Ovary (tissue), 9 donors: ENCODE measurements around the gene VIPR2. TPM values are rescaled to one million over a fixed set of nuclear protein-coding genes. Genes with fewer than 3 reads are reported as not detected.

ENCODE experiments used
- DNase-seq, 5 donors: peaks; one replicate each; pipeline ENCODE4 v3.0.0-alpha.2; 2019 to 2020
- H3K27ac ChIP-seq, 2 donors: fragments of 200-600 bp; one replicate each; pipeline versions ENCODE4 v1.5.1 to v1.8.0; 2019 to 2022
- H3K27me3 ChIP-seq: fragments of 200-600 bp; one replicate; pipeline ENCODE4 v1.8.0; 2022
- H3K36me3 ChIP-seq: fragments of 200-600 bp; sonication (generic); one replicate; pipeline ENCODE4 v1.5.1; 2019
- H3K4me1 ChIP-seq: one replicate; pipeline ENCODE4 v1.8.1; 2013; ENCODE audit warnings: mild to moderate bottlenecking, moderate library complexity; ENCODE audit not compliant: insufficient read depth
- H3K4me3 ChIP-seq: fragments of 200-600 bp; sonication (generic); one replicate; pipeline ENCODE4 v1.5.1; 2017
- H3K9me3 ChIP-seq, 2 donors: fragments of 200-600 bp in 1 of 2; sonication (generic) in 1 of 2; one replicate each; pipeline versions ENCODE4 v1.5.1 to v1.8.1; 2013 to 2019; ENCODE audit warnings: mild to moderate bottlenecking in 1 of 2, moderate library complexity in 1 of 2
- CTCF ChIP-seq, 3 donors: fragments of 450-650 bp in 2 of 3; fragments of 200-600 bp in 1 of 3; IDR thresholded peaks; one replicate each; pipeline versions ENCODE4 v1.5.1 to v1.8.0; 2016 to 2022; ENCODE audit warnings: antibody characterized with exemption in 3 of 3, mild to moderate bottlenecking in 1 of 3
- EP300 ChIP-seq: sonication (generic); formaldehyde crosslinking; IDR thresholded peaks from one replicate; pipeline ENCODE4 v1.6.1; 2017; ENCODE audit warnings: antibody characterized with exemption
- POLR2A ChIP-seq: fragments of 450-650 bp; IDR thresholded peaks from one replicate; pipeline ENCODE4 v1.6.1; 2017; ENCODE audit warnings: antibody characterized with exemption, mild to moderate bottlenecking, moderate library complexity
- WGBS, 3 donors: extraction: QIAGEN DNeasy Blood & Tissue Kit in 1 of 3; methylation state at CpG; one replicate each; pipeline versions ENCODE4 v1.1.5 to v1.1.7; 2013 to 2017; 5-methylcytosine and 5-hydroxymethylcytosine counted together
- intact Hi-C, 4 donors: fragments of 100-400 bp; cut with DNase I; formaldehyde crosslinking; loops; one replicate each; pipeline versions ENCODE4 v1.11.0 to v1.15.1; 2022 to 2023
- polyA plus RNA-seq, 2 donors: library from polyadenylated mRNA; stranded (reverse); fragments of 200-250 nt in 1 of 2; fragments of 350-450 nt in 1 of 2; fragmentation: Illumina TruSeq in 1 of 2; extraction: RNeasy Lipid Tissue Mini Kit (QIAGEN cat#74804) in 1 of 2; gene quantifications; one replicate each; pipeline ENCODE4 v1.2.3, GENCODE V29; 2013 to 2014
- total RNA-seq, 7 donors: library from RNA; depleted of rRNA in 2 of 7; stranded (reverse); fragments of >200 nt in 2 of 7; fragmentation: NEBNext Ultra II Directional in 3 of 7; extraction: Animal tissue kit (Norgen Biotek cat#: 25700) in 3 of 7; gene quantifications; one replicate each; pipeline versions ENCODE4 v1.1.0 to v1.2.4, GENCODE V29; 2016 to 2023
- donor health status: DM: no; HTN: no; CAD: no; lungs with moderate emphysema.
- donor health status: DM: no; HTN: no; CAD: no.
- donor health status: Bipolar disorder and iron deficiency.
- donor health status: DM: yes; HTN: yes; CAD: no.
- donor health status: DM: no; HTN: no; CAD: no.
- donor health status: DM: yes; HTN: yes; CAD: no.

VIPR2 gene
- total and polyA plus RNA-seq, 9 donors = 3.6 to 18.0 (median 9.0) TPM

DNA sequence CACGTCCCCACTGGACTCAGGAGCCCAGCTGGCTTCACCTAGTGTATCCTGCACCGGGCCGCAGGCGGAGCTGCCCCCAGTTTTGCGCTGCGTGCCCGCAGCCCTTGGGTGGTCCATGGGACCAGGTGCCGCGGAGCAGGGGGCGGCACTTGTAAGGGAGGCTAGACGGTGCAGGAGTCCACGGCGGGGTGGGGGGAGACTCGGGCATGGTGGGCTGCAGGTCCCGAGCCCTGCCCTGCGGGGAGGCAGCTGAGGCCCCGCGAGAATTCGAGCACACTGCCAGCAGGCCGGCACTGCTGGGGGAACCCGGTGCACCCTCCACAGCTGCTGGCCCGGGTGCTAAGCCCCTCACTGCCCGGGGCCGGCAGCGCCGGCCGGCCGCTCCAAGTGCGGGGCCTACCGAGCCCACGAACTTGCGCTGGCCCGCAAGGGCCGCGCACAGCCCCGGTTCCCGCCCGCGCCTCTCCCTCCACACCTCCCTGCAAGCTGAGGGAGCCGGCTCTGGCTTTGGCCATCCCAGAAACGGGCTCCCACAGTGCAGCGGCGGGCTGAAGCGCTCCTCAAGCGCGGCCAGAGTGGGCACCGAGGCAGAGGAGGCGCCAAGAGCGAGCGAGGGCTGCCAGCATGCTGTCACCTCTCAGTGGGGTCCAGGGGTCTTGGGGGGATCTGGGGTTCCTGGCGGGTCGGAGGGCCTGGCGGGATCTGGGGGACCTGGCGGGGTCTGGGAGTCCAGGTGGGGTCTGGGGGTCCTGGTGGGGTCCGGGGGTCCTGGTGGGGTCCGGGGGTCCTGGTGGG, 81.4 kb downstream of the VIPR2 start:
- 94 to 96% (median 95%) methylated on average over 38 to 56 of the region's 56 CpGs for whole genome bisulfite sequencing, 3 donors
- Histone ChIP-seq H3K4me3 (no peak overlapping the region), H3K27ac (no peak overlapping the region), H3K9me3 (no peaks in the 10 kb centered on the region), H3K4me1 (peaks cover 7% of the 10 kb centered on the region), H3K36me3 (no peaks in the 10 kb centered on the region), H3K27me3 (no peaks in the 10 kb centered on the region)
- no peak for DNase-seq
- intact Hi-C loops = no loop called here
- no peak for TF ChIP-seq EP300
- TF ChIP-seq POLR2A = no peak
- TF ChIP-seq CTCF (IDR thresholded peaks at IDR 0.05) = no peak

DNA sequence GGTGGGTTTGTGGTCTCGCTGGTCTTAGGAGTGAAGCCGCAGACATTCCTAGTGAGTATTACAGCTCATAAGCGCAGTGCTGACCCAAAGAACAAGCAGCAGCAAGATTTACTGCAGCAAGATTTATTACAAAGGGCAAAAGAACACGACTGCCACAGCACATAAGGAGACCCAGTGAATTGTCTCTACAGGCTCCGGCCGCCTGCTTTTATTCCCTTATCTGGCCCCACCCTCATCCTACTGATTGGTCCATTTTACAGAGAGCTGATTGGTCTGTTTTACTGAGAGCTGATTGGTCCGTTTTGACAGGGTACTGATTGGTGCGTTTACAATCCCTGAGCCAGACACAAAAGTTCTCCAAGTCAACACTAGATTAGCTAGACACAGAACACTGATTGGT, 82.1 kb downstream of the VIPR2 start:
- Histone ChIP-seq H3K27me3 (no peaks in the 10 kb centered on the region), H3K4me3 (no peak overlapping the region), H3K36me3 (no peaks in the 10 kb centered on the region), H3K27ac (no peak overlapping the region), H3K9me3 (no peaks in the 10 kb centered on the region), H3K4me1 (peaks cover 3% of the 10 kb centered on the region)
- DNase-seq = no peak
- intact Hi-C loops = no loop called here
- TF ChIP-seq POLR2A (no peak), CTCF (IDR thresholded peaks at IDR 0.05) (no peak), EP300 (no peak)
- WGBS, 3 donors = 94 to 95% (median 95%) methylated on average over 8 of the region's 8 CpGs

- WGBS, 3 donors = 61 to 68% (median 65%) methylated on average over 44 of the region's 44 CpGs
- no peaks in the 10 kb centered on the region for H3K4me1 ChIP-seq
- intact Hi-C loops = no loop called here
- H3K27ac ChIP-seq = no peak overlapping the region
- H3K4me3 ChIP-seq = no peak overlapping the region
- no peak for TF ChIP-seq POLR2A
- TF ChIP-seq EP300 = no peak
- no peak for TF ChIP-seq CTCF (IDR thresholded peaks at IDR 0.05)
- no peaks in the 10 kb centered on the region for H3K9me3 ChIP-seq
- DNase-seq = no peak
- H3K27me3 ChIP-seq = no peaks in the 10 kb centered on the region
- H3K36me3 ChIP-seq = no peaks in the 10 kb centered on the region
These were observed 82.9 kb downstream of the VIPR2 start for GRCh38 chr7:159061674-159062212.

DNA sequence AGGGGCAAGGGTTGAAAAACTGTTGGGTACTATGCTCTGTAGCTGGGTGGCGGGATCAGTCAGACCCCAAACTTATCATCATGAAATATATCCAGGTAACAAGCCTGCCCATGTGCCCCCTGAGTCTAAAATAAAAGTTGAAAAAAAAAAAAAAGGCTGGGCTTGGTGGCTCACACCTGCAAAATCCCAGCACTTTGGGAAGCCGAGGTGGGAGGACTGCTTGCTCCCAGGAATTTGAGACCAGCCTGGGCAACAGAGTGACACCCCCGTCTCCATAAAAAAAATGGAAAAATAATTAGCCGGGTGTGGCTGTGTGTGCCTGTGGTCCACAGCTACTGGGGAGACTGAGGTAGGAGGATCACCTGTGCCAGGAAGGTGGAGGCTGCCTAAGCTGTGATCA, 83.5 kb downstream of the VIPR2 start:
- no peak overlapping the region for H3K4me3 ChIP-seq
- H3K36me3 ChIP-seq = no peaks in the 10 kb centered on the region
- DNase-seq = no peak
- no peak for TF ChIP-seq CTCF (IDR thresholded peaks at IDR 0.05)
- no peak for TF ChIP-seq POLR2A
- TF ChIP-seq EP300 = no peak
- intact Hi-C loops = no loop called here
- H3K27ac ChIP-seq = no peak overlapping the region
- no peaks in the 10 kb centered on the region for H3K4me1 ChIP-seq
- WGBS, 3 donors = 88 to 93% (median 89%) methylated on average over 4 of the region's 4 CpGs
- no peaks in the 10 kb centered on the region for H3K9me3 ChIP-seq
- H3K27me3 ChIP-seq = no peaks in the 10 kb centered on the region
